ENCODE results near the gene CDX1. TPM values are rescaled to one million over a fixed set of nuclear protein-coding genes. Genes with fewer than 3 reads are reported as not detected.

CDX1 gene
- total RNA-seq, 2 experiments from 2014 or later = not detected

- no peaks in the 10 kb centered on the region for H3K36me3 Mint-ChIP-seq (ENCODE audit: low read depth)
- no peak for ATAC-seq
- H3K4me1 Mint-ChIP-seq (ENCODE audit: low read depth) = peaks cover 2% of the 10 kb centered on the region
Measured at GRCh38 chr5:150202501-150202900, 35.9 kb downstream of the CDX1 start.

GRCh38 chr5:150203832-150204589 lies 37.4 kb downstream of the CDX1 start:
- peaks cover 5% of the 10 kb centered on the region for H3K27me3 Mint-ChIP-seq
- CTCF ChIA-PET = no interaction called here

More at GRCh38 chr5:150202501-150202900, 35.9 kb downstream of the CDX1 start:
- no peak for DNase-seq
- H3K4me3 Mint-ChIP-seq = no peak overlapping the region
- CTCF ChIA-PET = no interaction called here
- peaks cover 3% of the 10 kb centered on the region for H3K27me3 Mint-ChIP-seq
- no peak for TF ChIP-seq CTCF (IDR thresholded peaks at IDR 0.05)
- H3K9me3 Mint-ChIP-seq = no peaks in the 10 kb centered on the region
- intact Hi-C loops (cut with micrococcal nuclease) = no loop called here
- POLR2A ChIA-PET = no interaction called here
- H3K27ac Mint-ChIP-seq = no peak overlapping the region

GRCh38 chr5:150204590-150204960 lies 38.0 kb downstream of the CDX1 start:
- Mint-ChIP-seq H3K9me3 (no peaks in the 10 kb centered on the region), H3K27ac (no peak overlapping the region), H3K36me3 (ENCODE audit: low read depth) (no peaks in the 10 kb centered on the region), H3K27me3 (peaks cover 5% of the 10 kb centered on the region), H3K4me1 (ENCODE audit: low read depth) (peaks cover 17% of the 10 kb centered on the region), H3K4me3 (no peak overlapping the region)
- intact Hi-C loops (cut with micrococcal nuclease) = no loop called here
- ChIA-PET POLR2A (interaction anchor here (1.2 kb wide), 1 partner anchor 10 kb away, joined by 5 read pairs; no protein-coding TSS in a partner anchor), CTCF (no interaction called here)
- no peak for TF ChIP-seq CTCF (IDR thresholded peaks at IDR 0.05)
- no peak for DNase-seq
- no peak for ATAC-seq

More at GRCh38 chr5:150203832-150204589, 37.4 kb downstream of the CDX1 start:
- Mint-ChIP-seq H3K9me3 (no peaks in the 10 kb centered on the region), H3K27ac (no peak overlapping the region), H3K4me3 (no peak overlapping the region), H3K4me1 (ENCODE audit: low read depth) (peaks cover 12% of the 10 kb centered on the region), H3K36me3 (ENCODE audit: low read depth) (no peaks in the 10 kb centered on the region)
- intact Hi-C loops (cut with micrococcal nuclease) = no loop called here
- TF ChIP-seq CTCF (IDR thresholded peaks at IDR 0.05) = no peak
- DNase-seq (no peak), ATAC-seq (no peak)
- POLR2A ChIA-PET = no interaction called here

- DNase-seq (peak; percentile 13), ATAC-seq (peak; percentile 38)
- no peaks in the 10 kb centered on the region for H3K36me3 Mint-ChIP-seq (ENCODE audit: low read depth)
- POLR2A ChIA-PET = interaction anchor here (0.7 kb wide), 1 partner anchor 183 kb away, joined by 3 read pairs; no protein-coding TSS in a partner anchor
- H3K27ac Mint-ChIP-seq = no peak overlapping the region
- no peaks in the 10 kb centered on the region for H3K9me3 Mint-ChIP-seq
- CTCF ChIA-PET = interaction anchor here (0.6 to 1.2 kb wide), 3 partner anchors 9 to 78 kb away, joined by 3 to 4 read pairs (median 4); no protein-coding TSS in a partner anchor
- peaks cover 3% of the 10 kb centered on the region for H3K27me3 Mint-ChIP-seq
- no peak for TF ChIP-seq CTCF (IDR thresholded peaks at IDR 0.05)
- peaks cover 20% of the 10 kb centered on the region for H3K4me1 Mint-ChIP-seq (ENCODE audit: low read depth)
- no peak overlapping the region for H3K4me3 Mint-ChIP-seq
- intact Hi-C loops (cut with micrococcal nuclease) = no loop called here
Measured at GRCh38 chr5:150206098-150206778, 39.7 kb downstream of the CDX1 start.

- ATAC-seq (no peak), DNase-seq (no peak)
- peaks cover 20% of the 10 kb centered on the region for H3K4me1 Mint-ChIP-seq (ENCODE audit: low read depth)
- no peak overlapping the region for H3K4me3 Mint-ChIP-seq
- H3K27me3 Mint-ChIP-seq = peaks cover 3% of the 10 kb centered on the region
- TF ChIP-seq CTCF (IDR thresholded peaks at IDR 0.05) = no peak
- no peak overlapping the region for H3K27ac Mint-ChIP-seq
- CTCF ChIA-PET = interaction anchor here (0.6 to 1.2 kb wide), 3 partner anchors 10 to 79 kb away, joined by 3 to 4 read pairs (median 4); no protein-coding TSS in a partner anchor
- no peaks in the 10 kb centered on the region for H3K9me3 Mint-ChIP-seq
- POLR2A ChIA-PET = interaction anchor here (0.7 kb wide), 1 partner anchor 183 kb away, joined by 3 read pairs; no protein-coding TSS in a partner anchor
- H3K36me3 Mint-ChIP-seq (ENCODE audit: low read depth) = no peaks in the 10 kb centered on the region
- intact Hi-C loops (cut with micrococcal nuclease) = no loop called here
Measured at GRCh38 chr5:150206779-150207115, 40.2 kb downstream of the CDX1 start.
